ENCODE results near the gene PRDM16. TPM values are rescaled to one million over a fixed set of nuclear protein-coding genes. Genes with fewer than 3 reads are reported as not detected.

Gene PRDM16
- total and polyA plus RNA-seq, 2 donors (not counting 1 experiment from before 2014, with no cell fraction given): 0.03 to 0.12 TPM

DNA sequence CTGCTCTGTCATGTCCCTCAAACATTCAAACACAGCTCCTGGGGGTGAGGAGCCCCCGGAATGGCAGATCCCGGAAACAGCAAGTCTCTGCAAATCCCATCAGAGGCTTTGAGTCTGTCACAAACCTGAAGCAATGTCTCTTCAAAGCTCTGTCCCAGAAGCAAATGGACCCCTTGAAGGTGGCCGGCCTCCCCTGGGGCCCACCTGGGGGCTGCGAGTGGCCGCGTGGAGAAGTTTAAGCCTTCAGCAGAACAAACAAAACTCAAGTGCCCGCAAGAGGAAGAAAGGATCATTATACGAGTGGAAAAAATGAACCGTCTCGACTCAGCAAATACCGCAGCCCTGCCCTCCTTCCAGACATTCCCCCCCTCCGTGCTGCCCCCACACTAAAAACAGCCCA lies 53.3 kb downstream of the PRDM16 start:
- intact Hi-C loops (cut with micrococcal nuclease): no loop called here
- H3K4me3 Mint-ChIP-seq: no peak overlapping the region
- WGBS (ENCODE audit: insufficient coverage): 93% methylated on average over 3 of the region's 12 CpGs
- no peaks in the 10 kb centered on the region for H3K27me3 Mint-ChIP-seq
- Histone ChIP-seq H3K27ac (ENCODE audit: low read length in 2 of 2) (no peak overlapping the region), H3K27me3 (replicated peaks in 1 of 4; ENCODE audit: control extremely low read depth in 1 of 4, control insufficient read depth in 3 of 4, insufficient read depth in 4 of 4, low read length in 3 of 4) (no peaks in the 10 kb centered on the region), H3K9ac (ENCODE audit: low read length) (no peak overlapping the region), H3K4me3 (ENCODE audit: control extremely low read depth in 1 of 5, extremely low read depth in 1 of 5, insufficient read depth in 1 of 5, low read depth in 2 of 5, low read length in 4 of 5) (no peak overlapping the region), H3K9me3 (ENCODE audit: control extremely low read depth in 1 of 3, control insufficient read depth in 2 of 3, insufficient read depth in 1 of 3, low read length in 2 of 3) (peaks cover 0 to under 1% (median 0%) of the 10 kb centered on the region in 3 donors), H2AFZ (ENCODE audit: insufficient read depth, low read depth, low read length, poor library complexity, severe bottlenecking) (no peak overlapping the region), H3K4me1 (ENCODE audit: control insufficient read depth in 2 of 2, insufficient read depth in 2 of 2, low read length in 2 of 2) (no peaks in the 10 kb centered on the region), H3K79me2 (ENCODE audit: control insufficient read depth, insufficient read depth, low read length) (no peaks in the 10 kb centered on the region), H4K20me1 (ENCODE audit: control insufficient read depth, insufficient read depth, low read length, poor library complexity, severe bottlenecking) (no peaks in the 10 kb centered on the region), H3K4me2 (replicated peaks; ENCODE audit: low read depth, low read length, poor library complexity, severe bottlenecking) (no peak overlapping the region), H3K36me3 (replicated peaks in 1 of 2; ENCODE audit: control extremely low read depth in 1 of 2, control insufficient read depth in 1 of 2, extremely low read depth in 1 of 2, insufficient read depth in 2 of 2, low read length in 1 of 2) (no peaks in the 10 kb centered on the region)
- ATAC-seq (ENCODE audit: low read depth) (no peak), DNase-seq (no peak)
- no peak overlapping the region for H3K27ac Mint-ChIP-seq
- H3K9me3 Mint-ChIP-seq (ENCODE audit: insufficient read depth): no peaks in the 10 kb centered on the region
- ChIA-PET POLR2A (no interaction called here), CTCF (no interaction called here)
- TF ChIP-seq EZH2 (IDR thresholded peaks at IDR 0.05; ENCODE audit: borderline replicate concordance, insufficient read depth, low read depth, low read length, poor library complexity, severe bottlenecking): no peak
- TF ChIP-seq, protein P1, sequence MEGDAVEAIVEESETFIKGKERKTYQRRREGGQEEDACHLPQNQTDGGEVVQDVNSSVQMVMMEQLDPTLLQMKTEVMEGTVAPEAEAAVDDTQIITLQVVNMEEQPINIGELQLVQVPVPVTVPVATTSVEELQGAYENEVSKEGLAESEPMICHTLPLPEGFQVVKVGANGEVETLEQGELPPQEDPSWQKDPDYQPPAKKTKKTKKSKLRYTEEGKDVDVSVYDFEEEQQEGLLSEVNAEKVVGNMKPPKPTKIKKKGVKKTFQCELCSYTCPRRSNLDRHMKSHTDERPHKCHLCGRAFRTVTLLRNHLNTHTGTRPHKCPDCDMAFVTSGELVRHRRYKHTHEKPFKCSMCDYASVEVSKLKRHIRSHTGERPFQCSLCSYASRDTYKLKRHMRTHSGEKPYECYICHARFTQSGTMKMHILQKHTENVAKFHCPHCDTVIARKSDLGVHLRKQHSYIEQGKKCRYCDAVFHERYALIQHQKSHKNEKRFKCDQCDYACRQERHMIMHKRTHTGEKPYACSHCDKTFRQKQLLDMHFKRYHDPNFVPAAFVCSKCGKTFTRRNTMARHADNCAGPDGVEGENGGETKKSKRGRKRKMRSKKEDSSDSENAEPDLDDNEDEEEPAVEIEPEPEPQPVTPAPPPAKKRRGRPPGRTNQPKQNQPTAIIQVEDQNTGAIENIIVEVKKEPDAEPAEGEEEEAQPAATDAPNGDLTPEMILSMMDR (IDR thresholded peaks at IDR 0.05): no peak
- H3K4me1 Mint-ChIP-seq: no peaks in the 10 kb centered on the region

DNA sequence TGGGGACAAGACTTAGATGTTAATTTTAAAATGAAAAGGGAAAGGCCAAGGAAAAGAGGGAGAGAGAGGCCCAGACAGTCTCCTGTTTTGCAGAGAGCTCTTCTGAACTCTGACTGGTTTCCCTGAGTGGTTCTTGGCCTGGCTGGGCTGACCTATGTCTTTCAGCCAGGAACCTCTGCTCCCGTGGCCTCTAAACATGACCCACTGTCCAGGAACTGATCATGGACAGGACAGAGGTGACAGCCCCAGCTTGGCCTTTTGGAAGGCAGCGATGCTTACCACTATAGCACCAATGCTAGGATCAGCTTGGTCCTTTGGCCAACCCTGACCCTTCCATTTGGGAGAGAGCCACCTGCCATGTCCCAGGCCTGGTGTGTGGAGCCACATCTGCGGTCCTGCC lies 55.2 kb downstream of the PRDM16 start:
- no peak overlapping the region for H3K4me3 ChIP-seq (ENCODE audit: control extremely low read depth in 1 of 5, extremely low read depth in 1 of 5, insufficient read depth in 1 of 5, low read depth in 2 of 5, low read length in 4 of 5)
- no peak overlapping the region for H3K4me3 Mint-ChIP-seq
- no peaks in the 10 kb centered on the region for H3K27me3 Mint-ChIP-seq
- no peak overlapping the region for H3K4me2 ChIP-seq (replicated peaks; ENCODE audit: low read depth, low read length, poor library complexity, severe bottlenecking)
- no peaks in the 10 kb centered on the region for H3K27me3 ChIP-seq (replicated peaks in 1 of 4; ENCODE audit: control extremely low read depth in 1 of 4, control insufficient read depth in 3 of 4, insufficient read depth in 4 of 4, low read length in 3 of 4)
- H3K27ac ChIP-seq (ENCODE audit: low read length in 2 of 2): no peak overlapping the region
- no peaks in the 10 kb centered on the region for H3K9me3 ChIP-seq (ENCODE audit: control extremely low read depth in 1 of 3, control insufficient read depth in 2 of 3, insufficient read depth in 1 of 3, low read length in 2 of 3)
- intact Hi-C loops (cut with micrococcal nuclease): no loop called here
- H2AFZ ChIP-seq (ENCODE audit: insufficient read depth, low read depth, low read length, poor library complexity, severe bottlenecking): no peak overlapping the region
- no peaks in the 10 kb centered on the region for H3K79me2 ChIP-seq (ENCODE audit: control insufficient read depth, insufficient read depth, low read length)
- ChIA-PET POLR2A (no interaction called here), CTCF (no interaction called here)
- H4K20me1 ChIP-seq (ENCODE audit: control insufficient read depth, insufficient read depth, low read length, poor library complexity, severe bottlenecking): no peaks in the 10 kb centered on the region
- H3K4me1 Mint-ChIP-seq: no peaks in the 10 kb centered on the region
- no peak overlapping the region for H3K9ac ChIP-seq (ENCODE audit: low read length)
- no peak for TF ChIP-seq EZH2 (IDR thresholded peaks at IDR 0.05; ENCODE audit: borderline replicate concordance, insufficient read depth, low read depth, low read length, poor library complexity, severe bottlenecking)
- TF ChIP-seq, protein P1 (IDR thresholded peaks at IDR 0.05): no peak
- H3K4me1 ChIP-seq (ENCODE audit: control insufficient read depth in 2 of 2, insufficient read depth in 2 of 2, low read length in 2 of 2): no peaks in the 10 kb centered on the region
- ATAC-seq (ENCODE audit: low read depth) (no peak), DNase-seq (no peak)
- no peaks in the 10 kb centered on the region for H3K9me3 Mint-ChIP-seq (ENCODE audit: insufficient read depth)
- H3K27ac Mint-ChIP-seq: no peak overlapping the region
- 93% methylated on average over 3 of the region's 3 CpGs for WGBS (ENCODE audit: insufficient coverage)
- H3K36me3 ChIP-seq (replicated peaks in 1 of 2; ENCODE audit: control extremely low read depth in 1 of 2, control insufficient read depth in 1 of 2, extremely low read depth in 1 of 2, insufficient read depth in 2 of 2, low read length in 1 of 2): no peaks in the 10 kb centered on the region
